ENCODE measurements around the gene SPACA6.

Gene SPACA6

GRCh38 chr19:51750400-51751094, 57.4 kb downstream of the SPACA6 start:
- TF ChIP-seq CTCF (IDR thresholded peaks at IDR 0.05; ENCODE audit: low read depth, low read length), result no peak
- no peak for DNase-seq (ENCODE audit: extremely low read depth, low read depth)

- no peak for TF ChIP-seq CTCF (IDR thresholded peaks at IDR 0.05; ENCODE audit: low read depth, low read length)
- DNase-seq (ENCODE audit: extremely low read depth, low read depth), result no peak
These were observed 58.5 kb downstream of the SPACA6 start, which contains the start of gene FPR1 for GRCh38 chr19:51751655-51752054. Gene FPR1 (minus strand): TSS chr19:51751878. CDS start chr19:51746994, 4,884 bp downstream.

GRCh38 chr19:51754109-51754508, 61.0 kb downstream of the SPACA6 start:
- TF ChIP-seq CTCF (IDR thresholded peaks at IDR 0.05; ENCODE audit: low read depth, low read length), result no peak
- no peak for DNase-seq (ENCODE audit: extremely low read depth, low read depth)

- DNase-seq (ENCODE audit: extremely low read depth, low read depth), result no peak
- no peak for TF ChIP-seq CTCF (IDR thresholded peaks at IDR 0.05; ENCODE audit: low read depth, low read length)
These were observed 61.6 kb downstream of the SPACA6 start for GRCh38 chr19:51754770-51755169.

Measured in AG09319 (cell line).